Vagina (tissue), 2 donors: Measurements from ENCODE around the gene CAMSAP1.

Source experiments
- CTCF ChIP-seq, 3 experiments: fragments of 450-650 bp in 2 of 3; fragments of 200-600 bp in 1 of 3; sonication (generic) in 1 of 3; IDR thresholded peaks; one replicate each; pipeline ENCODE4 v1.5.1; 2017 to 2019; ENCODE audit warnings: antibody characterized with exemption in 3 of 3, mild to moderate bottlenecking in 2 of 3, moderate library complexity in 2 of 3
- POLR2A ChIP-seq, 2 donors: fragments of 450-650 bp; IDR thresholded peaks; one replicate each; pipeline ENCODE4 v1.6.1; 2017; ENCODE audit warnings: antibody characterized with exemption in 2 of 2, mild to moderate bottlenecking in 2 of 2, moderate library complexity in 2 of 2

DNA sequence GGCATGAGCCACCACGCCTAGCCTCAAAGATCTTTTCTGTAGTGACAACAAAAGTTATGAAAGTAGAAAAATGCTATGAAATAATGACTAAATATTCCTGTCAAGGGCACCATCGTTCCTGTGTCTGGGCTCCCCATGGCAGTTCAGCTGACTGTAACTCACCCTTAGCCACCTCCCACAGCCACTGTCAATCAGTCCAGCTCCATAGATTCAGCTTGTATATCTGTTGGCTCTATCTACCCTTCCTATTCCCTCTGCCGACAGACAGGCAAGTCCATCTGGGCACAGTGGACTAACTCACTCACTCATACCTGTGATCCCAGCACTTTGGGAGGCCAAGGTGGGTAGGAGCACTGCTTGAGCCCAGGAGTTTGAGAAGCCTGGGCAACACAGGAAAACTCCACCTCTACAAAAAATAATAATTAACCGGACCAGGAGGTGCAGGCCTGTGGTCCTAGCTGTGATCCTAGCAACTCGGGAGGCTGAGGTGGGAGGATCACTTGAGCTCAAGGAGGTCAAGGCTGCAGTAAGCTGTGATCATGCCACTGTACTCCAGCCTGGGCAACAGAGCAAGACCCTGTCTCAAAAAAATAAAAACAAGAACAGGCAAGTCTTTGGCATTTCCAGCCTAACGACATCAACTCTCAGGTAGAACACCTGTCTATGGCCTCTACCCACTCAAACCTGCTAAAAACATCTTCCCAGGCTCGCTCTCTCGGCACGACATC lies 6.2 kb downstream of the CAMSAP1 start:
- no peak for TF ChIP-seq CTCF (IDR thresholded peaks at IDR 0.05)
- no peak for TF ChIP-seq POLR2A (IDR thresholded peaks at IDR 0.05)
